RWPE1 (cell line): ENCODE measurements around the gene CCDC116.
A peak's percentile ranks its signal among the peaks of the same experiment; 100 is the strongest.

Experiments used
- CTCF ChIA-PET: fragments of 350-600 bp; sonication (Branson Sonifier 250); formaldehyde crosslinking; extraction: SDS; loops from one replicate; lab custom pipeline; 2021; lab: Yijun Ruan, JAX
- POLR2A ChIA-PET: fragments of 400-600 bp; formaldehyde crosslinking; extraction: SDS; loops from one replicate; lab custom pipeline; 2020; ENCODE audit warnings: antibody characterized with exemption; ENCODE audit not compliant: low non-redundant PET; lab: Yijun Ruan, JAX
- DNase-seq: peaks from one replicate; pipeline ENCODE4 v3.0.0; 2012; ENCODE audit warnings: low spot score
- H3K27ac ChIP-seq: fragments of 450-650 bp; 2 replicates; pipeline ENCODE4 v1.5.1; 2017
- CTCF ChIP-seq: fragments of 450-650 bp; conservative IDR thresholded peaks from 2 replicates; pipeline ENCODE4 v1.5.1; 2017; ENCODE audit warnings: low read depth, mild to moderate bottlenecking

The CCDC116 gene

GRCh38 chr22:21626073-21626734 is 6.4 kb upstream of the CCDC116 start:
- POLR2A ChIA-PET: interaction anchor here (0.6 kb wide), 1 partner anchor 10 kb away, joined by 3 read pairs; no protein-coding TSS in a partner anchor
- peak overlapping the region; percentile 84 for H3K27ac ChIP-seq
- CTCF ChIA-PET: no interaction called here
- DNase-seq: no peak
- no peak for TF ChIP-seq CTCF

- ChIA-PET POLR2A (no interaction called here), CTCF (interaction anchor here (0.6 kb wide), 1 partner anchor 60 kb away, joined by 5 read pairs; no protein-coding TSS in a partner anchor)
- TF ChIP-seq CTCF: no peak
- peak overlapping the region; percentile 84 for H3K27ac ChIP-seq
- no peak for DNase-seq
These were observed 5.7 kb upstream of the CCDC116 start for GRCh38 chr22:21626735-21627469.

- DNase-seq: no peak
- TF ChIP-seq CTCF: no peak
- ChIA-PET POLR2A (interaction anchor here (0.7 to 1.2 kb wide), 2 partner anchors 13 to 14 kb away, joined by 5 to 6 read pairs; no protein-coding TSS in a partner anchor), CTCF (interaction anchor here (0.6 to 1.5 kb wide), 2 partner anchors 12 to 16 kb away, joined by 3 to 6 read pairs; no protein-coding TSS in a partner anchor)
- H3K27ac ChIP-seq: peak overlapping the region; percentile 84
These were observed 3.9 kb upstream of the CCDC116 start for GRCh38 chr22:21628386-21629254.

GRCh38 chr22:21629255-21630149 is 3.1 kb upstream of the CCDC116 start, which contains the start of gene YDJC:
Gene YDJC (minus strand): TSS chr22:21630022. CDS start chr22:21630014, 8 bp downstream.
- POLR2A ChIA-PET: interaction anchor here (0.7 to 1.2 kb wide), 2 partner anchors 12 to 13 kb away, joined by 5 to 6 read pairs; no protein-coding TSS in a partner anchor
- peak; percentile 81 for DNase-seq
- TF ChIP-seq CTCF: peak; percentile 64

GRCh38 chr22:21631025-21631424 is 1.5 kb upstream of the CCDC116 start:
- ChIA-PET POLR2A (interaction anchor here (0.7 to 1.4 kb wide), 2 partner anchors 11 to 58 kb away, joined by 4 to 9 read pairs; partner anchors contain the start of gene SDF2L1), CTCF (no interaction called here)
- DNase-seq: no peak
- TF ChIP-seq CTCF: no peak
- no peak overlapping the region for H3K27ac ChIP-seq

More at GRCh38 chr22:21629255-21630149, 3.1 kb upstream of the CCDC116 start, which contains the start of gene YDJC:
- CTCF ChIA-PET: interaction anchor here (0.6 to 1.5 kb wide), 3 partner anchors 12 to 15 kb away, joined by 3 to 6 read pairs (median 5); no protein-coding TSS in a partner anchor
- H3K27ac ChIP-seq: peak within 1 kb of the TSS; percentile 84
